WERI-Rb-1 (cell line): ENCODE results near the gene PWP2.

Experiments used
- DNase-seq: peaks from one replicate; pipeline ENCODE4 v3.0.0-alpha.2; 2020
- H3K27ac ChIP-seq: fragments of 250-450 bp; sonication (Bioruptor Pico); 2 replicates; pipeline ENCODE4 v1.5.1; 2020; ENCODE audit warnings: mild to moderate bottlenecking, moderate library complexity
- H3K27me3 ChIP-seq: fragments of 250-450 bp; sonication (Bioruptor Pico); 2 replicates; pipeline ENCODE4 v1.5.1; 2021; ENCODE audit warnings: mild to moderate bottlenecking, low read depth, moderate library complexity; ENCODE audit not compliant: insufficient read depth, severe bottlenecking
- H3K36me3 ChIP-seq: fragments of 250-450 bp; sonication (Bioruptor Pico); 2 replicates; pipeline ENCODE4 v1.5.1; 2020; ENCODE audit warnings: mild to moderate bottlenecking, moderate library complexity
- H3K4me3 ChIP-seq: 2 replicates; pipeline ENCODE4 v1.5.1; 2011; ENCODE audit warnings: low read depth, mild to moderate bottlenecking, control low read depth, low read length
- H3K9me3 ChIP-seq: fragments of 250-450 bp; sonication (Bioruptor Pico); 2 replicates; pipeline ENCODE4 v1.5.1; 2021; ENCODE audit warnings: mild to moderate bottlenecking, moderate library complexity; ENCODE audit not compliant: severe bottlenecking
- TF ChIP-seq, protein P1 (sequence below): IDR thresholded peaks from 2 replicates; pipeline ENCODE4 v1.5.1; 2011; ENCODE audit warnings: low read depth, mild to moderate bottlenecking, control low read depth, inconsistent platforms, low read length

Gene PWP2

DNA sequence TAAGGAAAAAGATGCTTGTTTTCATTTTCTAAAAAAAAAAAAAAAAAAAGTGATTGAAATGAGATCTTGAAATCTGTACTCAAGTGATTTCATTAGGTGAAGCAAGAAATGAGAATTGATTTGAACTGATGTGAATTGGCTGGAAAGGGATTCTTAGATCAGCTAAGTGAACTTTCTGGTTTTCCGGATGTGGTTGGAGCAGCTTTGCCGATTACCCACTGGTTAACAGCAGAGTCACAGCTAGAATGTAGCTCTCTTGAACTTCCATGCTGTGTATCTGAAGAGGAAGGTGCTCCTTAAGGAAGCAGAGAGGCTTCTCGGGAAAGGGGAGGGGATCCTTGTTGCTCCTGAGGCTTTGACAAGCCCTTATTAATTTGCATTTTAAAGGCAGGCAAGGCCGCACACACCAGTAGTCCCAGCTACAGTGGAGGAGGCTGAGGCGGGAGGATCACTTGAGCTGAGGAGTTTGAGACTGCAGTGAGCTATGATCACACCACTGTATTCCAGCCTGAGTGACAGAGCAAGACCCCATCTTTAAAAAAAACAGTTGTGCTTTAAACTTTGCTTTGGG, 28.7 kb upstream of the PWP2 start:
- Histone ChIP-seq H3K36me3 (peaks cover 86% of the 10 kb centered on the region), H3K27ac (no peak overlapping the region), H3K27me3 (no peaks in the 10 kb centered on the region), H3K9me3 (no peaks in the 10 kb centered on the region), H3K4me3 (no peak overlapping the region)
- TF ChIP-seq, protein P1, sequence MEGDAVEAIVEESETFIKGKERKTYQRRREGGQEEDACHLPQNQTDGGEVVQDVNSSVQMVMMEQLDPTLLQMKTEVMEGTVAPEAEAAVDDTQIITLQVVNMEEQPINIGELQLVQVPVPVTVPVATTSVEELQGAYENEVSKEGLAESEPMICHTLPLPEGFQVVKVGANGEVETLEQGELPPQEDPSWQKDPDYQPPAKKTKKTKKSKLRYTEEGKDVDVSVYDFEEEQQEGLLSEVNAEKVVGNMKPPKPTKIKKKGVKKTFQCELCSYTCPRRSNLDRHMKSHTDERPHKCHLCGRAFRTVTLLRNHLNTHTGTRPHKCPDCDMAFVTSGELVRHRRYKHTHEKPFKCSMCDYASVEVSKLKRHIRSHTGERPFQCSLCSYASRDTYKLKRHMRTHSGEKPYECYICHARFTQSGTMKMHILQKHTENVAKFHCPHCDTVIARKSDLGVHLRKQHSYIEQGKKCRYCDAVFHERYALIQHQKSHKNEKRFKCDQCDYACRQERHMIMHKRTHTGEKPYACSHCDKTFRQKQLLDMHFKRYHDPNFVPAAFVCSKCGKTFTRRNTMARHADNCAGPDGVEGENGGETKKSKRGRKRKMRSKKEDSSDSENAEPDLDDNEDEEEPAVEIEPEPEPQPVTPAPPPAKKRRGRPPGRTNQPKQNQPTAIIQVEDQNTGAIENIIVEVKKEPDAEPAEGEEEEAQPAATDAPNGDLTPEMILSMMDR = no peak
- no peak for DNase-seq

DNA sequence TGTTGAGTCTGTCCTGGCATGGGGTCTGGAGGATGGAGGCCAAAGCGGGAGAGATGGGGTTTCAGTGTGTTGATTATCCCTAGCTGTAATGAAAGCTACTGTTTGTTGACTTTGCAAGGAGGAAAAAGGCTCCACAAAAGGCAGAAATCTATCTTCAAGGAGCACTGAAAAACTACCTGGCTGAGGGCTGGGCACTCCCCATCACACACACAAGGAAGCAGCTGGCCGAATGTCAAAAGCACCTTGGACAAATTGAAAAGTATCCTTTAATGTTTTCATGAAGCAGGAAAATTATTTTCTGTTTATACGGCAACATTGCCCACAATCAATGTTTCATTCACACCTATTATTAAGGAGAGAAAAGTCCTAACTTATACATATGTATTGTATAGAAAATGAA, 27.8 kb upstream of the PWP2 start:
- Histone ChIP-seq H3K27ac (no peak overlapping the region), H3K9me3 (no peaks in the 10 kb centered on the region), H3K27me3 (no peaks in the 10 kb centered on the region), H3K4me3 (no peak overlapping the region), H3K36me3 (peaks cover 86% of the 10 kb centered on the region)
- TF ChIP-seq, protein P1 = no peak
- no peak for DNase-seq

DNA sequence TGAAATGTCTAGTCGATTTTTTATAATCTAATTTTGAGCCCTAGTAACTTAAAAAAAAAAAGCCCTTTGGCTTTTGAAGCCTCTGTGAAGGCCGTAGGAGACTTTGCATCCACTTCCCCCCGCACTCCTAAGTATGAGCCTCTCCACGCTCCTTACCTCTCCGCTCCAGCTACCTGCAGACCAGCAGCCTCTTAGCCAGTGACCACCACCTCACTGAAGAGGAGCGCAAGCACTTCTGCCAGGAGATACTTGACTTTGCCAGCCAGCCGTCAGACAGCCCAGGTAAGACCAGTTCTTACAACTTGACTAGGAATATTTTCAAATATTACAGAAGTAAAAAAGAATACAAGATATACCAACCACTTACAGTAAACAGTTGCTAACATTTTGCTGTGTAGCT, 27.4 kb upstream of the PWP2 start:
- Histone ChIP-seq H3K36me3 (peaks cover 87% of the 10 kb centered on the region), H3K4me3 (no peak overlapping the region), H3K9me3 (no peaks in the 10 kb centered on the region), H3K27me3 (no peaks in the 10 kb centered on the region), H3K27ac (no peak overlapping the region)
- no peak for DNase-seq
- TF ChIP-seq, protein P1 = no peak

DNA sequence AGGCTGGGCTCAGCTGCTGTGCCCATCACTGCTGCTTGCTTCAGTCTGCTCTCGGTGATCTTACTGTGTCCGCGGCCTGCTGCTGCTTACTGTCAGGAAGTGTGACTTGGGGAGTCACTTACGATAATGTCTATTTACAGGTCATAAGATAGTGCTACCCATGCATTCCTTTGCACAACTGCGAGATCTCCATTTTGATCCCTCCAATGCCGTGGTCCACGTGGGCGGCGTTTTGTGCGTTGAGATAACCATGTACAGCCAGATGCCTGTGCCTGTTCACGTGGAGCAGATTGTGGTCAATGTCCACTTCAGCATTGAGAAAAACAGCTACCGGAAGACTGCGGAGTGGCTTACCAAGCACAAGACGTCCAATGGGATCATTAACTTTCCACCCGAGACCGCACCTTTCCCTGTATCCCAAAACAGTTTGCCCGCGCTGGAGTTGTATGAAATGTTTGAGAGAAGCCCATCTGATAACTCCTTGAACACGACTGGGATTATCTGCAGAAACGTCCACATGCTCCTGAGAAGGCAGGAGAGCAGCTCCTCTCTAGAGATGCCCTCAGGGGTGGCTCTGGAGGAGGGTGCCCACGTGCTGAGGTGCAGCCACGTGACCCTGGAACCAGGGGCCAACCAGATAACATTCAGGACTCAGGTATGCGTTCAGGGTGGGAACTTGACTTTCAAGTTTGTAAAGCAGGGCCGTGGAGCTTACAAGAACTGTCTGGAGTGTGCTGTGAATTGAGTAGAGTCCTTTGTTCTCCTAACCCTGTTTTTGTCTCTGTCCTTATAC, 24.4 kb upstream of the PWP2 start:
- DNase-seq = peak; percentile 1
- H3K27ac ChIP-seq = no peak overlapping the region
- no peaks in the 10 kb centered on the region for H3K27me3 ChIP-seq
- no peaks in the 10 kb centered on the region for H3K9me3 ChIP-seq
- TF ChIP-seq, protein P1 = no peak
- H3K4me3 ChIP-seq = no peak overlapping the region
- H3K36me3 ChIP-seq = peaks cover 77% of the 10 kb centered on the region

DNA sequence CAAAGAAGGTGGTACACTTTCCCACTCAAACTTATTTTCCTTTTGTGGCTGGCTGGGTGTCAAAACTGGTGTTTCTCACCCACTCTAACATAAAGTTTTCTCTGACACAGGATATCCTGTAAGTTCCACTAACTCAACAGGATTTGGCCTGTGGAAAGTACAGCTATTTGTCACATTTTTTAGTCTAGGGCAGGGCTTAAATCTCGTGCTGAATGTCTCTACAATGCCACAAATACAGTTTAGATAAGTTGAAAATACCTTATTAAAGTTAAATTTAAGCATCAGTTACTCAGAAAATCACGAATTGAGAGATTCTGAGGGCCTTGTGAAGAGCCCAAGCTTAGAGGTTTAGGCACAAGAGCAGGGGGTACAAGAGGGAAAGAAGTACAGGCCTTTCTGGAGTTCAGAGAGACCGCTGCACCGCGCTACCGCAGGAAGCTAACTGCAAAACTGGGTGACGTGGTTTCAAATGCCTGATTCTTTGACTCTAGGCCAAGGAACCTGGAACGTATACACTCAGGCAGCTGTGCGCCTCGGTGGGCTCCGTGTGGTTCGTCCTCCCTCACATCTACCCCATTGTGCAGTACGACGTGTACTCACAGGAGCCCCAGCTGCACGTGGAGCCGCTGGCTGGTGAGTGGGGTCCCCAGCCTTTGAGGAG, 23.4 kb upstream of the PWP2 start:
- DNase-seq = no peak
- TF ChIP-seq, protein P1 = no peak
- no peak overlapping the region for H3K27ac ChIP-seq

More for the DNA sequence above, 23.4 kb upstream of the PWP2 start:
- no peaks in the 10 kb centered on the region for H3K9me3 ChIP-seq
- H3K27me3 ChIP-seq = no peaks in the 10 kb centered on the region
- peaks cover 77% of the 10 kb centered on the region for H3K36me3 ChIP-seq
- no peak overlapping the region for H3K4me3 ChIP-seq
